Measurements from ENCODE around the gene SMARCC2. TPM values are rescaled to one million over a fixed set of nuclear protein-coding genes. Genes with fewer than 3 reads are reported as not detected.

Gene SMARCC2
- total and polyA plus RNA-seq, 2 of the 13 experiments (the other 11 are each of a cell fraction or from before 2014, with no cell fraction given): 21.3 to 24.1 TPM

DNA sequence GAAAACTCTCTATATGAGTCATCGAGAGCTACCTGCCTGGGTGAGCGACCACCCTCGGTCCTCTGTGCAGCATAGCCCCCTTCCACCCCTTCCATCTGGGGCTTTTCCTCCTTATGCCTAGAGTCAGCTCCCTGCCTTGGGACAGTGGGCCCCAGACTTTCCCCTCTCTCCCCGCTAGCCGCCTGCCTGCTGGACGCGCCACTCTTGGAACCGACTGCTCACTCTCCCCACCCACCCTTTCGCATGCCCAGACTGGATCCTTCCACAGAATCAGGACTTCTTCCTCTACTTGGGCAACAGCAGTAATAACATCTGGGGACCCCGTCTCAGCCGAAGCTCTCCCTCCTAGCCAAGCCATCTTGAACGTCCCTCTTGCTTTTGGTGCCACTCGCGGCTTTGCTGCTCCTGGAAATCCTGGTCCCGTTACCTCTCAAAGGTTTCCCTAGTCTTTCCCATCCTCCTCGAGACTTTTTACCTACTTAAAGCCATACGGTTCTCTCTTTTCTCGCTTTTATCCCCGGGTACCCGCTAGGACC lies 60.5 kb downstream of the SMARCC2 start (continued):
- TF ChIP-seq, protein P1, sequence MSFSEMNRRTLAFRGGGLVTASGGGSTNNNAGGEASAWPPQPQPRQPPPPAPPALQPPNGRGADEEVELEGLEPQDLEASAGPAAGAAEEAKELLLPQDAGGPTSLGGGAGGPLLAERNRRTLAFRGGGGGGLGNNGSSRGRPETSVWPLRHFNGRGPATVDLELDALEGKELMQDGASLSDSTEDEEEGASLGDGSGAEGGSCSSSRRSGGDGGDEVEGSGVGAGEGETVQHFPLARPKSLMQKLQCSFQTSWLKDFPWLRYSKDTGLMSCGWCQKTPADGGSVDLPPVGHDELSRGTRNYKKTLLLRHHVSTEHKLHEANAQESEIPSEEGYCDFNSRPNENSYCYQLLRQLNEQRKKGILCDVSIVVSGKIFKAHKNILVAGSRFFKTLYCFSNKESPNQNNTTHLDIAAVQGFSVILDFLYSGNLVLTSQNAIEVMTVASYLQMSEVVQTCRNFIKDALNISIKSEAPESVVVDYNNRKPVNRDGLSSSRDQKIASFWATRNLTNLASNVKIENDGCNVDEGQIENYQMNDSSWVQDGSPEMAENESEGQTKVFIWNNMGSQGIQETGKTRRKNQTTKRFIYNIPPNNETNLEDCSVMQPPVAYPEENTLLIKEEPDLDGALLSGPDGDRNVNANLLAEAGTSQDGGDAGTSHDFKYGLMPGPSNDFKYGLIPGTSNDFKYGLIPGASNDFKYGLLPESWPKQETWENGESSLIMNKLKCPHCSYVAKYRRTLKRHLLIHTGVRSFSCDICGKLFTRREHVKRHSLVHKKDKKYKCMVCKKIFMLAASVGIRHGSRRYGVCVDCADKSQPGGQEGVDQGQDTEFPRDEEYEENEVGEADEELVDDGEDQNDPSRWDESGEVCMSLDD (CRISPR knock-in tag; IDR thresholded peaks at IDR 0.05; ENCODE audit: borderline replicate concordance): no peak
- TF ChIP-seq TCF7 (IDR thresholded peaks at IDR 0.05; ENCODE audit: low read depth) (no peak), KMT2A (CRISPR knock-in tag; IDR thresholded peaks at IDR 0.05) (no peak), ZFP1 (CRISPR knock-in tag; IDR thresholded peaks at IDR 0.05) (no peak), KIAA2018 (CRISPR knock-in tag; IDR thresholded peaks at IDR 0.05; ENCODE audit: borderline replicate concordance) (0 out of 2 replicates have a peak, but pooled peaks have one; percentile 23), ZNF414 (CRISPR knock-in tag; IDR thresholded peaks at IDR 0.05) (peak; percentile 39; the same call in 1 of the 2 replicates), NCOR1 (IDR thresholded peaks at IDR 0.05; ENCODE audit: borderline replicate concordance, low read length) (no peak), ZNF782 (CRISPR knock-in tag; IDR thresholded peaks at IDR 0.05; ENCODE audit: borderline replicate concordance) (0 out of 2 replicates have a peak, but pooled peaks have one; percentile 24), ZNF547 (CRISPR knock-in tag; IDR thresholded peaks at IDR 0.05) (no peak), MAFF (IDR thresholded peaks at IDR 0.05; ENCODE audit: low read depth, low read length) (no peak), ZNF724P (CRISPR knock-in tag; IDR thresholded peaks at IDR 0.05; ENCODE audit: borderline replicate concordance) (no peak), SUZ12 (IDR thresholded peaks at IDR 0.05; ENCODE audit: low read depth, low read length) (no peak), ZNF687 (CRISPR knock-in tag; IDR thresholded peaks at IDR 0.05) (0 out of 2 replicates have a peak, but pooled peaks have one; percentile 12), ZNF550 (CRISPR knock-in tag; IDR thresholded peaks at IDR 0.05; ENCODE audit: borderline replicate concordance) (0 out of 2 replicates have a peak, but pooled peaks have one; percentile 41)
